NCI-H2107 treated with DMSO at 0.1 percent for 48 hours (cell line): ENCODE data around the gene DNAI7.

ENCODE experiments used
- DNase-seq: peaks from one replicate; lab custom pipeline; 2025; ENCODE audit not compliant: unreplicated experiment; lab: John Stamatoyannopoulos, UW

The DNAI7 gene

GRCh38 chr12:25102402-25102801 lies 92.6 kb downstream of the DNAI7 start:
- DNase-seq, result no peak

GRCh38 chr12:25101092-25101445 lies 93.9 kb downstream of the DNAI7 start:
- DNase-seq, result no peak

GRCh38 chr12:25100194-25101091 lies 94.5 kb downstream of the DNAI7 start:
- DNase-seq, result no peak

GRCh38 chr12:25099010-25099409 lies 96.0 kb downstream of the DNAI7 start:
- DNase-seq, result no peak

- DNase-seq, result no peak
Observed at GRCh38 chr12:25089738-25090137, 105.2 kb downstream of the DNAI7 start.

GRCh38 chr12:25087596-25087995 lies 107.4 kb downstream of the DNAI7 start:
- DNase-seq, result no peak

- no peak for DNase-seq
Observed at GRCh38 chr12:25084816-25085215, 110.1 kb downstream of the DNAI7 start.

GRCh38 chr12:25083211-25083610 lies 111.7 kb downstream of the DNAI7 start:
- no peak for DNase-seq

GRCh38 chr12:25082628-25083027 lies 112.3 kb downstream of the DNAI7 start:
- DNase-seq, result no peak

- no peak for DNase-seq
Observed at GRCh38 chr12:25079393-25079792, 115.6 kb downstream of the DNAI7 start.

GRCh38 chr12:25074954-25075353 lies 120.0 kb downstream of the DNAI7 start:
- DNase-seq, result no peak

GRCh38 chr12:25074113-25074512 lies 120.8 kb downstream of the DNAI7 start:
- DNase-seq, result no peak

GRCh38 chr12:25072906-25073650 lies 121.9 kb downstream of the DNAI7 start:
- DNase-seq, result no peak

GRCh38 chr12:25071366-25071765 lies 123.6 kb downstream of the DNAI7 start:
- no peak for DNase-seq

- DNase-seq, result no peak
Observed at GRCh38 chr12:25069224-25069623, 125.7 kb downstream of the DNAI7 start.

- DNase-seq, result no peak
Observed at GRCh38 chr12:25065035-25065434, 129.9 kb downstream of the DNAI7 start.

- DNase-seq, result no peak
Observed at GRCh38 chr12:25063873-25064628, 130.9 kb downstream of the DNAI7 start.

GRCh38 chr12:25058658-25059058 lies 136.3 kb downstream of the DNAI7 start:
- no peak for DNase-seq
